Astrocyte (in vitro differentiated cells and primary cell): ENCODE data around the gene EPHB1. TPM values are rescaled to one million over a fixed set of nuclear protein-coding genes. Genes with fewer than 3 reads are reported as not detected.

Source experiments
- DNase-seq: peaks from one replicate; pipeline ENCODE4 v3.0.0-alpha.2; 2010; ENCODE audit warnings: low read depth
- FAIRE-seq: peaks from 2 replicates; lab custom pipeline; 2011; peaks lifted over from hg19 to GRCh38; lab: Jason Lieb, UNC
- H2AFZ ChIP-seq: 2 replicates; pipeline ENCODE4 v1.6.0; 2012; ENCODE audit warnings: low read depth, low read length, inconsistent platforms
- H3K27ac ChIP-seq: 2 replicates; pipeline ENCODE4 v1.5.1; 2011; ENCODE audit warnings: low read depth, low read length, inconsistent platforms
- H3K27me3 ChIP-seq: 2 replicates; pipeline ENCODE4 v1.6.0; 2011; ENCODE audit warnings: low read length, inconsistent platforms; ENCODE audit not compliant: insufficient read depth
- H3K36me3 ChIP-seq: 2 replicates; pipeline ENCODE4 v1.5.1; 2011; ENCODE audit warnings: low read length, inconsistent platforms; ENCODE audit not compliant: insufficient read depth
- H3K4me1 ChIP-seq: 2 replicates; pipeline ENCODE4 v1.5.1; 2011; ENCODE audit warnings: low read length, inconsistent platforms; ENCODE audit not compliant: insufficient read depth
- H3K4me2 ChIP-seq: 2 replicates; pipeline ENCODE4 v1.6.0; 2012; ENCODE audit warnings: low read length, inconsistent platforms
- H3K4me3 ChIP-seq: 2 replicates; pipeline ENCODE4 v1.5.1; 2011; ENCODE audit warnings: low read depth, mild to moderate bottlenecking, low read length, inconsistent platforms; ENCODE audit not compliant: insufficient read depth
- H3K79me2 ChIP-seq: 2 replicates; pipeline ENCODE4 v1.6.0; 2012; ENCODE audit warnings: mild to moderate bottlenecking, low read length, inconsistent platforms; ENCODE audit not compliant: insufficient read depth
- H3K9ac ChIP-seq: 2 replicates; pipeline ENCODE4 v1.6.0; 2012; ENCODE audit warnings: mild to moderate bottlenecking, low read length, inconsistent platforms
- H3K9me3 ChIP-seq: 2 replicates; pipeline ENCODE4 v1.5.1; 2012; ENCODE audit warnings: low read depth, mild to moderate bottlenecking, low read length, inconsistent platforms; ENCODE audit not compliant: insufficient read depth
- H4K20me1 ChIP-seq: 2 replicates; pipeline ENCODE4 v1.6.0; 2012; ENCODE audit warnings: low read length, inconsistent platforms; ENCODE audit not compliant: insufficient read depth
- H3K27ac Mint-ChIP-seq: one replicate; pipeline ENCODE4 v1.8.0; 2021; ENCODE audit warnings: mild to moderate bottlenecking, mixed read lengths; ENCODE audit not compliant: unreplicated experiment
- H3K27me3 Mint-ChIP-seq: one replicate; pipeline ENCODE4 v1.8.0; 2021; ENCODE audit warnings: low read depth, mixed read lengths; ENCODE audit not compliant: unreplicated experiment
- H3K36me3 Mint-ChIP-seq: one replicate; pipeline ENCODE4 v1.8.0; 2021; ENCODE audit warnings: low read depth, mixed read lengths; ENCODE audit not compliant: unreplicated experiment
- H3K4me1 Mint-ChIP-seq: one replicate; pipeline ENCODE4 v1.8.0; 2021; ENCODE audit warnings: low read depth, mixed read lengths; ENCODE audit not compliant: unreplicated experiment
- H3K4me3 Mint-ChIP-seq: one replicate; pipeline ENCODE4 v1.8.0; 2021; ENCODE audit warnings: mild to moderate bottlenecking, moderate library complexity, mixed read lengths; ENCODE audit not compliant: unreplicated experiment
- H3K9me3 Mint-ChIP-seq: one replicate; pipeline ENCODE4 v1.8.0; 2021; ENCODE audit warnings: mild to moderate bottlenecking, mixed read lengths; ENCODE audit not compliant: unreplicated experiment
- EZH2 ChIP-seq: IDR thresholded peaks from 2 replicates; pipeline ENCODE4 v1.6.1; 2012; ENCODE audit warnings: mild to moderate bottlenecking, low read length, inconsistent platforms; ENCODE audit not compliant: insufficient read depth
- total RNA-seq: library from RNA; stranded (reverse); gene quantifications from 2 replicates; pipeline ENCODE4 v1.2.1, GENCODE V29; 2021
- TF ChIP-seq, protein P1 (sequence below): IDR thresholded peaks from 2 replicates; pipeline ENCODE4 v1.5.1; 2011; ENCODE audit warnings: low read depth, mild to moderate bottlenecking, inconsistent platforms, low read length, moderate library complexity; ENCODE audit not compliant: insufficient read depth

EPHB1 gene
- total RNA-seq, 1 donor from 2014 or later: 4.1 TPM

DNA sequence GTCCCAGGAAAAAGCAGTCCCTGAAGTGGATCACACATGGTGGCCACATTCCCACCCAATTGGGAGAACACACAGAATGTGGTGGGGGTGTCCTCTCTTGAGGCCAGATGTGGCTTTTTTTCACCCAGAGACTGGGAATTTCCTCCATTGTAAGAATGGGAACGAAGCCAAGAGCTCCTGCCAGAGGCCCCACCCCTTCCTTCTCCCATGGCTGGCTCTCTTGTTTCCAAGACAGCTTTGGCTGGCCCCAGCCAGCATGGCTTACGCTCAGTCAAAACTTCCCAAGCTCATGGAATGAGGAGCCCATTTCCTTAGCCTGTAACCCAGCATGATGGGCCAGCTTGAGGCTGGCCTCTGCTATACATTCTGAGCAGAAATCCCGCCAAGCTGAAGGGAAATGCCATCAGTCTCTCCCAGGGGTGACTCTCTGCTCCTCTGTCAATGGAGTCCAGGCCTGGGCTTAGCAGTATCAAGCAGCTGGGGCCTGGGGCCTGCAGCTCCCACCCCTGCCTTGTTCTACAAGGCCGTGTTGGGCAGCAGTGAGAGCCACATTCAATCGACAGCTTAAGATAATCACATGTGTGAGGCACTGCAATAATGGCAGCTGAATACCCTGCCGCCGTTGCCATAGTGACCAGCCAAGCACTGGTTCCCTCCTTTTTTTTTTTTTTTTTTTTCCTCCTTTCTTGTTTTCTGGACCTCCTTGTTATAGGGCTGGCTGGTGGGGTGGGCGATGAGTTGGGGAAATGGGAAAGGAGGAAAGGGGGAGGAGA lies 142.4 kb downstream of the EPHB1 start:
- Histone ChIP-seq H3K4me2 (no peak overlapping the region), H3K79me2 (no peaks in the 10 kb centered on the region), H3K36me3 (no peaks in the 10 kb centered on the region), H2AFZ (no peak overlapping the region), H3K9ac (no peak overlapping the region), H3K4me1 (no peaks in the 10 kb centered on the region), H3K4me3 (no peak overlapping the region), H3K9me3 (no peaks in the 10 kb centered on the region), H4K20me1 (no peaks in the 10 kb centered on the region), H3K27me3 (no peaks in the 10 kb centered on the region), H3K27ac (no peak overlapping the region)
- peaks cover 12% of the 10 kb centered on the region for H3K27me3 Mint-ChIP-seq
- TF ChIP-seq EZH2: no peak
- TF ChIP-seq, protein P1, sequence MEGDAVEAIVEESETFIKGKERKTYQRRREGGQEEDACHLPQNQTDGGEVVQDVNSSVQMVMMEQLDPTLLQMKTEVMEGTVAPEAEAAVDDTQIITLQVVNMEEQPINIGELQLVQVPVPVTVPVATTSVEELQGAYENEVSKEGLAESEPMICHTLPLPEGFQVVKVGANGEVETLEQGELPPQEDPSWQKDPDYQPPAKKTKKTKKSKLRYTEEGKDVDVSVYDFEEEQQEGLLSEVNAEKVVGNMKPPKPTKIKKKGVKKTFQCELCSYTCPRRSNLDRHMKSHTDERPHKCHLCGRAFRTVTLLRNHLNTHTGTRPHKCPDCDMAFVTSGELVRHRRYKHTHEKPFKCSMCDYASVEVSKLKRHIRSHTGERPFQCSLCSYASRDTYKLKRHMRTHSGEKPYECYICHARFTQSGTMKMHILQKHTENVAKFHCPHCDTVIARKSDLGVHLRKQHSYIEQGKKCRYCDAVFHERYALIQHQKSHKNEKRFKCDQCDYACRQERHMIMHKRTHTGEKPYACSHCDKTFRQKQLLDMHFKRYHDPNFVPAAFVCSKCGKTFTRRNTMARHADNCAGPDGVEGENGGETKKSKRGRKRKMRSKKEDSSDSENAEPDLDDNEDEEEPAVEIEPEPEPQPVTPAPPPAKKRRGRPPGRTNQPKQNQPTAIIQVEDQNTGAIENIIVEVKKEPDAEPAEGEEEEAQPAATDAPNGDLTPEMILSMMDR: no peak
- FAIRE-seq (no peak), DNase-seq (no peak)
- no peaks in the 10 kb centered on the region for H3K36me3 Mint-ChIP-seq
- H3K4me3 Mint-ChIP-seq: no peak overlapping the region
- no peaks in the 10 kb centered on the region for H3K9me3 Mint-ChIP-seq
- no peak overlapping the region for H3K27ac Mint-ChIP-seq
- H3K4me1 Mint-ChIP-seq: no peaks in the 10 kb centered on the region

DNA sequence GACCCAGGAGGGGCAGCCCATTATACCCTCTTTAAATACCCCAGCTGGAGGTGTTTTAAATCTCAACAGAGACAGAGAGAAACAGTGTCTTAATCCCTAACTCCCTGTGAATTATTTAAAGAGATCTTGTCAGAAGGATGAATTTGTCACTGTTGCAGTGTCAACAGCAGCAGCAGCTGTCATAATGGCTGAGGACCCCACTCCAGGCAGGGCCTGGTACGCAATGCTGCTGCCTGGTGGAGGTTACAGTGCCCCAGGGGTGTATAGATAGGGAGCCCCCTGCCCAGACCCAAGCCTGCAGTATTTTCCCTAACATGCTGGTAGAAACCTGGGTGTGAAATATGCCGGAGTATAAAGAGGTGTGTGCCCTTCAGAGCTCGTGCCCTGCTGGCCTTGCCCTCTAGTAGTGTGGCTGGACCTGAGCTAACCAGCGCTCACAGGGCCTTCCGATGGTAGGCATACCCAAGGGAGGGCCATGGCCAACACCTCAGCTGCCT lies 143.0 kb downstream of the EPHB1 start:
- no peaks in the 10 kb centered on the region for H3K9me3 ChIP-seq
- H3K27ac ChIP-seq: no peak overlapping the region
- H3K36me3 ChIP-seq: no peaks in the 10 kb centered on the region
- H4K20me1 ChIP-seq: no peaks in the 10 kb centered on the region
- no peak overlapping the region for H3K27ac Mint-ChIP-seq
- no peaks in the 10 kb centered on the region for H3K4me1 ChIP-seq
- no peak for DNase-seq
- H3K36me3 Mint-ChIP-seq: no peaks in the 10 kb centered on the region
- H3K4me3 ChIP-seq: no peak overlapping the region
- H3K9ac ChIP-seq: no peak overlapping the region
- no peaks in the 10 kb centered on the region for H3K4me1 Mint-ChIP-seq
- no peaks in the 10 kb centered on the region for H3K9me3 Mint-ChIP-seq
- no peak overlapping the region for H2AFZ ChIP-seq
- no peak overlapping the region for H3K4me3 Mint-ChIP-seq
- peaks cover 9% of the 10 kb centered on the region for H3K27me3 Mint-ChIP-seq
- no peaks in the 10 kb centered on the region for H3K79me2 ChIP-seq
- TF ChIP-seq, protein P1: no peak
- TF ChIP-seq EZH2: no peak
- no peaks in the 10 kb centered on the region for H3K27me3 ChIP-seq
- no peak overlapping the region for H3K4me2 ChIP-seq
- FAIRE-seq: no peak

DNA sequence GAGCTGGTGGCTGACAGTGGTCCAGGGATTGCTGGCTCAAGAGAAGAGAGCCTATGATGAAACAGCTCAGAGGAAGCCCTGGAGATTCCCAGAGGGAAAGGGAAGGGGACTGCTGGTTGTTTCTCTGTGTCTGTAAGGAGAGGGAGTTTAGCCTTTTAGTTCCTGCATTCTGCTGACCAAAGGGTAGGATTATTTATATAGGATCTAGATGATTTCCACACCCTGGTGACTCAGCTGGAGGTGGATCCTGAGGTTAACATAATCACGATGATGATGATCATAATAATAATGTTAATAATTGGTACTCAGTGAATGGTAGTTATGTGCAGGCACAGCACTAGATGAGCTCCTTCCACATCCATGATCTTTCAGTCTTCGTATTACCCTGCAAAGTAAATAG lies 144.9 kb downstream of the EPHB1 start:
- Histone ChIP-seq H4K20me1 (no peaks in the 10 kb centered on the region), H3K36me3 (no peaks in the 10 kb centered on the region), H3K27ac (no peak overlapping the region), H3K79me2 (no peaks in the 10 kb centered on the region), H3K9ac (no peak overlapping the region), H3K4me3 (no peak overlapping the region), H3K27me3 (no peaks in the 10 kb centered on the region), H3K4me1 (no peaks in the 10 kb centered on the region), H2AFZ (no peak overlapping the region), H3K9me3 (no peaks in the 10 kb centered on the region), H3K4me2 (no peak overlapping the region)
- Mint-ChIP-seq H3K36me3 (no peaks in the 10 kb centered on the region), H3K9me3 (no peaks in the 10 kb centered on the region), H3K27me3 (peaks cover 5% of the 10 kb centered on the region), H3K4me3 (no peak overlapping the region), H3K4me1 (no peaks in the 10 kb centered on the region), H3K27ac (no peak overlapping the region)
- TF ChIP-seq EZH2: no peak
- DNase-seq (no peak), FAIRE-seq (no peak)
